ENCODE measurements around the gene THSD4. TPM values are rescaled to one million over a fixed set of nuclear protein-coding genes. Genes with fewer than 3 reads are reported as not detected.

THSD4 gene
- total and polyA plus RNA-seq, 2 of the 8 experiments (the other 6 are each of a cell fraction or from before 2014, with no cell fraction given), result 2.5 to 6.2 TPM

- TF ChIP-seq CTCF (IDR thresholded peaks at IDR 0.05; ENCODE audit: control extremely low read depth in 1 of 3, insufficient read depth in 1 of 3, low read depth in 1 of 3, low read length in 3 of 3) (no peak), RFX5 (IDR thresholded peaks at IDR 0.05; ENCODE audit: borderline replicate concordance, low read depth, low read length) (no peak), CHD1 (IDR thresholded peaks at IDR 0.05; ENCODE audit: low read depth, low read length) (no peak), RBBP5 (IDR thresholded peaks at IDR 0.05; ENCODE audit: borderline replicate concordance, low read depth, low read length) (no peak), SUZ12 (IDR thresholded peaks at IDR 0.05; ENCODE audit: low read length) (no peak), SRF (IDR thresholded peaks at IDR 0.05; ENCODE audit: low read depth, low read length) (no peak)
These were observed 450.4 kb downstream of the THSD4 start (continued) for GRCh38 chr15:71565631-71566160.

Measured in H1 (cell line).